Fibroblast of pulmonary artery (primary cell): ENCODE measurements around the gene TMEM107.
A peak's percentile ranks its signal among the peaks of the same experiment; 100 is the strongest.
"Not testable (repeated sequence)": the region's sequence is repeated elsewhere in the genome, so short reads cannot be mapped to it uniquely, and the experiment has no call there.

Experiments
- DNase-seq: peaks from one replicate; pipeline ENCODE4 v3.0.0-alpha.2; 2010; ENCODE audit warnings: low read depth
- H3K4me3 ChIP-seq: replicated peaks from 2 replicates; pipeline ENCODE4 v1.5.1; 2011; ENCODE audit warnings: low read depth, mild to moderate bottlenecking, control low read depth, low read length, moderate library complexity
- TF ChIP-seq, protein P1 (sequence below): IDR thresholded peaks from 2 replicates; pipeline ENCODE4 v1.5.1; 2011; ENCODE audit warnings: mild to moderate bottlenecking, control low read depth, low read length, inconsistent platforms; ENCODE audit errors: missing control alignments

TMEM107 gene

DNA sequence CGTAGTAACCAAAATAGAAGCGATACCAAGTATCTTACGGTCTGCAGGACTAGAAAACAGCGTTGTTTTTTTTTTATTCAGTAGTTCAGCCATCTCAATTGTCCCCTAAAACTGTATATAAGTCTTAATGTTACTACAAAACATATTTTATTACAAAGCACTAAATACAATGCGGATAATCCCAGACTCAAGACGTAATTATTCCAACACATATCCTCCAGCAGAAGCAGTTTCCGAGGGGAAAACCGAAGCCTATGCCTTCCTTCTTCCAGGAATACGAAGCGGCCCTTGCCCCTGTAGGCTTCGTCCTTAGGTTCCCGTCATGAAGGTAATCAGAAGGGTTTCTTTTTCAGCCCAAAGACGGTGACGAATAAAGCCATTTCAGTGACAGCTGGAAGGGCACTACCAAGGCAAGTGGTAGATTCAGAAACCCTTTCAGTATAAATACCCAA is 2.3 kb downstream of the TMEM107 start:
- peak overlapping the region; percentile 63 for H3K4me3 ChIP-seq

DNA sequence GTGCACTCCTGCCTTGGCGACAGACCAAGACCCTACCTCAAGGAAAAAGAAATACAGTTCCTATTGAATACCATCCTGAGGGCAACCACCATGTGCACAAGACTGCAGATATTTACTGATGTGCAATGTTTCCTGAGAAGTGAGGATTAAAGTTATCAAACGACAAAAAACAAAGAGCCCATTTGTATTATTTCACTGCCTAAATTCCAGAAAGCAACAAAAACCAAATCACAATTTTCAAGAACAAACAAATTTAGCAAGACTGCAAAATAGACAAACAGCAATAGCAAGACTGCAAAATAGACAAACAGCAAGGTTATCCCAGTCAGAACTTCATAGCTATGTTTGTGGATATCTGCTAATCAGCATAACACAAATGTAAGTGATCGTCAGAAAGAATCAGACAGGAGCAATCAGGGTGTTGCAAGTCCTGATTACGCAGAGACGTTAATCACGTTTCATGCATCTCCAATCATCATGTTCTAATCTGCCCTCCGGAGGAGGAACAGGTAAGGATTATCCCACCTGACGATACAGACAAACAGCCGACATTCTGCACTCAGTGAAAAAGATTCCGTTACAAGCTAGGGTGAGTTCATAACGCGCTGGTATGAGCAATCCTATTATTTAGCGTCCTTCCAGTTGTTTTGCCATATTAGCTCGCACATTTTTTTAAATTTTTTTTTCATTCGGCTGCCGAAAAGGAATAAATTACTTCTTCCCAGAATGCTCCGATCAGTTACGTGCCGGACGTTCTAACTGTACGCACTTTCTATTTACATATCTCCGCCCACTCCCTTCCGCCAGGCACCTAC is 2.9 kb downstream of the TMEM107 start:
- H3K4me3 ChIP-seq = peak overlapping the region; percentile 63
- TF ChIP-seq, protein P1, sequence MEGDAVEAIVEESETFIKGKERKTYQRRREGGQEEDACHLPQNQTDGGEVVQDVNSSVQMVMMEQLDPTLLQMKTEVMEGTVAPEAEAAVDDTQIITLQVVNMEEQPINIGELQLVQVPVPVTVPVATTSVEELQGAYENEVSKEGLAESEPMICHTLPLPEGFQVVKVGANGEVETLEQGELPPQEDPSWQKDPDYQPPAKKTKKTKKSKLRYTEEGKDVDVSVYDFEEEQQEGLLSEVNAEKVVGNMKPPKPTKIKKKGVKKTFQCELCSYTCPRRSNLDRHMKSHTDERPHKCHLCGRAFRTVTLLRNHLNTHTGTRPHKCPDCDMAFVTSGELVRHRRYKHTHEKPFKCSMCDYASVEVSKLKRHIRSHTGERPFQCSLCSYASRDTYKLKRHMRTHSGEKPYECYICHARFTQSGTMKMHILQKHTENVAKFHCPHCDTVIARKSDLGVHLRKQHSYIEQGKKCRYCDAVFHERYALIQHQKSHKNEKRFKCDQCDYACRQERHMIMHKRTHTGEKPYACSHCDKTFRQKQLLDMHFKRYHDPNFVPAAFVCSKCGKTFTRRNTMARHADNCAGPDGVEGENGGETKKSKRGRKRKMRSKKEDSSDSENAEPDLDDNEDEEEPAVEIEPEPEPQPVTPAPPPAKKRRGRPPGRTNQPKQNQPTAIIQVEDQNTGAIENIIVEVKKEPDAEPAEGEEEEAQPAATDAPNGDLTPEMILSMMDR = no peak
- DNase-seq = peak; percentile 98

More for the DNA sequence above, 2.3 kb downstream of the TMEM107 start:
- TF ChIP-seq, protein P1 = no peak
- DNase-seq = no peak

DNA sequence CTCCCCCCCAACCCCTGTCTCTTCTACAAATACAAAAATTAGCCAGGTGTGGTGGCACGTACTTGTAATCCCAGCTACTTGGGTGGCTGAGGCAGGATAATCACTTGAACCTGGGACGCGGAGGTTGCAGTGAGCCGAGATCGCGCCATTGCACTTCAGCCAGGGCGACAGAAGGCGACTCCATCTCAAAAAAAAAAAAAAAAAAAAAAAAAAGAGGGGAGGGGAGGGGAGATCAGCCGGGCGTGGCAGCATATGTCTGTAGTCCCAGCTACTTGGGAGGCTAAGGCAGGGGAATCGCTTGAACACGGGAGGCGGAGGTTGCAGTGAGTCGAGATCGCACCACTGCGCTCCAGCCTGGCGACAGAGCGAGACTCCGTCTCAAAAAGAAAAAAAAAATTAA is 6.0 kb downstream of the TMEM107 start:
- H3K4me3 ChIP-seq, DNase-seq: not testable (repeated sequence)

DNA sequence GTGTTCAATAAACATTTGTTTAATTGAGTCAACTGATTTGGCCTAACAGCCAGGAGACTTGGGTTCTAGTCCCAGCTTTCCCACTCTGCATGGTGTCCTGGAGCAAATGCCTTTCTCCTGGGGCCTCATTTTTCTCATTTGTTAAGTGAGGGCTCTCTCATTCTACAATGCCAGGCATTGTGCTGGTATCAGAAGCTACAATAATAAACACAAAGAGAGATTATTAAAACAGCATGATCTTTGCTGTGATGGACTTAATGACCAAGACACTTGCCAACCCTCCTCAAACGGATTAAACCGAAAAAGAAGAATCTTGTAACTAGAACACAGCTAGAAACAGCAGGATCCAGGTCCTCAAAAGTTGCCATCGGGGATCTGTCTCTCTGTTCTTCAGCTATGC is 8.7 kb downstream of the TMEM107 start:
- DNase-seq = no peak
- no peak overlapping the region for H3K4me3 ChIP-seq
- TF ChIP-seq, protein P1 = no peak

DNA sequence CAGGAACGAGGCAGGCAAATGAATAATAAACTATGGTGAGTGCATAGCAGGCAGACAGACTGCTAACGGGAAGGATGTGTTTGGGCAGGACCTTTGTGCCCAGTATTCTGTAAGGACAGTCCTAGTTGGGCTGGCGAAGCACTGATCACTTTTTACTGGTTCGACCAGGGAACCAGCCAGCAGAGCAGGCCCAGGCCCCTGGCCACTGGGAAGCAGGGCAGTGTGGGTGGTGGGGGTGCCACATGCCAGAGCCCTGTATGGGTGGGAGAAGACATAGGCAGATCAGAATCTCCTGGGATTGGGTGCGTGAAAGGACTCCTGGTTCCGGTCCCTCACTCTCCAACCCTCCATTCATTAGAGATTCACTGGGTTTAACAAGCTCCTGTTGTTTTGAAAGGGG is 9.4 kb downstream of the TMEM107 start:
- no peak for DNase-seq
- H3K4me3 ChIP-seq = no peak overlapping the region
- TF ChIP-seq, protein P1 = no peak

DNA sequence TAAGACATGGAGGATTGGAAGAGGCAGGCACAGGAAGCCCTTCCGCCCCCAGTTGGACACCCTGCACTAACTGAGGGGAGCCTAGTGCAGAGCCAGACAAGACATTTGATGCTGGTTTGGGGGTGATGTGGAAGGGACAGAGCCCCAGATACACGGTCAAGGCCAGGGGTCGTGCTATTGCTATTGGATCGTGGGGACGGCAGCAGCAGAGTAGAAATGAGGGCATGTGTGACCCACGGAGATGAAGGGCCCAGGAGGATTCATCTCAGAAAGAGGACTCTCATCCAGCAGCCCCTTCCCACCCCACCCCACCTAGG is 11.4 kb downstream of the TMEM107 start:
- H3K4me3 ChIP-seq = no peak overlapping the region
- TF ChIP-seq, protein P1 = no peak
- no peak for DNase-seq

DNA sequence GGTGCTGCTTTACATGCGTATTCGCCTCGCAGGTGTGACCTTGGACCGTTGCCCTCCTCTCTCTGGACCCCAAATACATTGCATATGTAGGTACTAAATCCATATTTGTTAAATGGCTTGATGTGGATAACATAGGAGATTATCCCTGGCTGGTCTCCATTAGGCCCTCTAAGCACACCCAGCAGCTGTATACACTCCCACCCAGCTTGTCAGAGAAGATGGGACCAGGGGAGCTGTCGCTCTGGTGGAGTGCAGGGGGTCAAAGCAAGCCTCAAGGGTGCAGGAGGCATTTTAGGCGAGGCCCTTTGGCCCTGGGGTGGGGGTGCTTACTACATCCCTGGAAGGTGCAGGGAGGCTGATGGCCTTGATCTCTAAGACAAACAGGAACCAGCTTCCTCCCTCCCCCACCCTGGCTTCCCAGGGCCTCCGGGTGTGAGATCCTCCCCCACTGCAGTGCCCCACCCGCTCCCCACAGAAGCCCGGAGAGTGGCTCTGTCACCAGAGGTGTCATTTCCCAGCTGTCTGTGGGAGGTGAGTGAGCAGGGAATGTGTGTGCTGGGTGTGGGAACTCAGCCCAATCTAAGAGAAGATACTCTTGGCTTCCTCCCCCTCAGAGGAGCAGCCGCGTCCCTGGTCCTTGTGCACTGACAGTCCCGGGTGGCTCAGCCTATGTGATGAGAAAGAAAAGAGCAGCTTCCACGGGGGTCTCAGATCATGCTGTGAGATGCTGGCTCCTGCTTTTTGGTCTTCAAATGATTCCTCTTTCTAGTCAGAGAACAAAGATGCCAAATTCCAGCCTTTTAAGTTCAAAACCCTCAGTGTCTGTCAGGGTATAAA is 12.0 kb downstream of the TMEM107 start:
- H3K4me3 ChIP-seq = no peak overlapping the region
- TF ChIP-seq, protein P1 = no peak
- DNase-seq = peak; percentile 55
